HG02610 (cell line): ENCODE results near the gene HOXA5.
A peak's percentile ranks its signal among the peaks of the same experiment; 100 is the strongest.

Experiments used
- ATAC-seq: cut with Tn5 transposase; IDR thresholded peaks from one replicate; pipeline ENCODE4 v1.9.1; 2021; ENCODE audit warnings: mild to moderate bottlenecking, moderate library complexity; ENCODE audit not compliant: unreplicated experiment

HOXA5 gene

DNA sequence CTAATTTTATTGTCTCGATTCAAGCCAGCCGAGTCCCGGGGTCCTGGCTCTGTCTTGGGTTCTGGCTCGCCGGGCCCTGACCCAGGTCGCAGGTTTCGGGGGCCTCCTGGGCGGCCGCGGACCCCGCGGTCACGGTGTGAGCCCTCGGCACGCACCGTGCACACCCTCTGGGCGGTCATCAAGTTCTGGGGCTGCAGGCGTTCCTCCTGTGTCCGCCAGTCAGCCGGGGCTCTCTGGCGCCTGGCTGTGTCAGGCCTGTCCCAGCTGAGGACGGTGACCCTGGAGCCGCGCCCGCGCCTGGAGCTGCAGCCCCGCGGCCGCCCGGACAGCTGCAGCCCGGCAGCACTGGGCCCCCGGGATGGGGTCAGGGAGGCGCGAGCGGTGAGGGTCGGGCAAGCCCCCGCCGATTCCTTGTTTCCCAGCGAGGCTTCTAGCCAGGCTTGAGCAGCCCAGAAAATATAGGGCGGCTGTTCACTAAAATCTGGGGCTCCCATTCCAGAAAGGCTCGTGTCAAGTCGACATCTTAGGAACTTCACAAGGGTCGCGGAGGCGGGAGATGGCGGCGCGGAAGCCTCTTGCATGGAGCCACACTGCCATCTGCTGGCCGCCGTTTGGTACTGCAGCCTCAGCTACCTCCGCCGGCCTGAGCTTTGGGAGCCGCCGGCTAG is 17.2 kb upstream of the HOXA5 start:
- ATAC-seq, result peak; percentile 44

GRCh38 chr7:27160145-27160545 is 16.7 kb upstream of the HOXA5 start:
- ATAC-seq, result no peak

GRCh38 chr7:27159266-27160144 is 16.0 kb upstream of the HOXA5 start:
- no peak for ATAC-seq

DNA sequence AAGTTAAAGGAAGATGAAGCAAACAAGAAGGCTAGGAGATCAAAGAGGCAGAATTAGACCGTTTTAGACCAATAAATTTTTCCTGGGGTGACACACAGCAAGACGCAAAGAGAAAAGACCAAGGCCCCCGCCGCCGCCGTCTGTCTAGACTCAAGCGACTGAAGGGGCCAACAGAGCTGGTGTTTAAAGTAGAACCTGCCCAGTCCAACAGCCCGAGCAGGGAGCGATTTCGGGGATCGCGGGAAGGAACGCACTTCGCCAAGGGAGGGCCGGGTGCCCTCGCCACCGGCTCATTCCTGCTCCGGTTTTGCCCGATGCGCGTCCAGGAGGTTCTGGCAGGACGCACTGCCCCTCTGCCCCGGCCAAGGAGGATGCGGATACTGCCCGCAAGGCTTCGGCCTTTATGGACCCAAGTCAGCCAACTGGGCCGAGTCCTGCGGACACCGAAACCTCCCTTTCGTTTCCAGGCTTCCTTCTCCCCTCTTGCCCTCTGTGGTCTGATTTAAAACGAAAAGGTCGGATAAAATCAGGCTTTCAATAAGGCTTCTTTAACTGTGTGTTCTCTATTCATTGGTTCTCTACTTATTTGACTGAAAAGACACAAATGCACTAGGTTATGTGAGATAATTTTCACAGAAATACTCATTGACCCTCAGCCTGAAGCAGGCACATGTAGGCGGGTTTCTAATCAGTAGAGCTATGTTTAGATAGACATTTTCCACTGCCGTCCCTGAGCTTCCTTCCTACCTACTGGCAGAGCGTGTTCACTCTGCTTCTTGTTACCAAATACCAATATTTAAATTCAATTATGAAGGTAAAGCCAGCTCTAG is 15.2 kb upstream of the HOXA5 start:
- ATAC-seq, result no peak

GRCh38 chr7:27157702-27158431 is 14.4 kb upstream of the HOXA5 start:
- ATAC-seq, result no peak

GRCh38 chr7:27156916-27157701 is 13.6 kb upstream of the HOXA5 start:
- no peak for ATAC-seq

- no peak for ATAC-seq
Observed at GRCh38 chr7:27156508-27156898, 13.0 kb upstream of the HOXA5 start, which contains the start of gene HOXA7. HOXA7 (minus strand) TSS chr7:27156675; CDS start chr7:27156545, 130 bp downstream.

DNA sequence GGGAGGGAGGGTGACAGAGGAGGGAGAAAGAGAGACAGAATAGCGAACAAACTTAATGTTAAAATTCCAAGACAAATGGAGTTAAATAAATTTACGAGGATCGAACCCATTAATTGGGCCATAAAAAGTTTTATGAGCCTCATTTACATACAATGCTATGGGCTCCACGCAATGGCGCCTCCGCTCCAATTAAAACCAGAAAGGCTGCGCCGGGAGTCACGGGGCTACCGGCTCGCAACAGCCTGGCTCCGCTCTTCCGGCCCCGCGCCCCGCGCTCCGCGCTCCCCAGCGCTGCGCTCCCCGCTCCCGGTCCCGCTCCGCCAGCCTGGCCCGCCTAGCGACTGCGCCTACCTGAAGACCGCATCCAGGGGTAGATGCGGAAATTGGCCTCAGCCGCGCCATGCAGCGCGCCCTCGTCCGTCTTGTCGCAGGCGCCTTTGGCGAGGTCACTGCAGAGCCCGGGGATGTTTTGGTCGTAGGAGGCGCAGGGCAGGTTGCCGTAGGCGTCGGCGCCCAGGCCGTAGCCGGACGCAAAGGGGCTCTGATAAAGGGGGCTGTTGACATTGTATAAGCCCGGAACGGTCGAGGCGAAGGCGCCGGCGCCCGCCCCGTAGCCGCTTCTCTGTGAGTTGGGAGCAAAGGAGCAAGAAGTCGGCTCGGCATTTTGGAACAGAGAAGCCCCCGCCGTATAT is 12.5 kb upstream of the HOXA5 start:
- ATAC-seq, result no peak

DNA sequence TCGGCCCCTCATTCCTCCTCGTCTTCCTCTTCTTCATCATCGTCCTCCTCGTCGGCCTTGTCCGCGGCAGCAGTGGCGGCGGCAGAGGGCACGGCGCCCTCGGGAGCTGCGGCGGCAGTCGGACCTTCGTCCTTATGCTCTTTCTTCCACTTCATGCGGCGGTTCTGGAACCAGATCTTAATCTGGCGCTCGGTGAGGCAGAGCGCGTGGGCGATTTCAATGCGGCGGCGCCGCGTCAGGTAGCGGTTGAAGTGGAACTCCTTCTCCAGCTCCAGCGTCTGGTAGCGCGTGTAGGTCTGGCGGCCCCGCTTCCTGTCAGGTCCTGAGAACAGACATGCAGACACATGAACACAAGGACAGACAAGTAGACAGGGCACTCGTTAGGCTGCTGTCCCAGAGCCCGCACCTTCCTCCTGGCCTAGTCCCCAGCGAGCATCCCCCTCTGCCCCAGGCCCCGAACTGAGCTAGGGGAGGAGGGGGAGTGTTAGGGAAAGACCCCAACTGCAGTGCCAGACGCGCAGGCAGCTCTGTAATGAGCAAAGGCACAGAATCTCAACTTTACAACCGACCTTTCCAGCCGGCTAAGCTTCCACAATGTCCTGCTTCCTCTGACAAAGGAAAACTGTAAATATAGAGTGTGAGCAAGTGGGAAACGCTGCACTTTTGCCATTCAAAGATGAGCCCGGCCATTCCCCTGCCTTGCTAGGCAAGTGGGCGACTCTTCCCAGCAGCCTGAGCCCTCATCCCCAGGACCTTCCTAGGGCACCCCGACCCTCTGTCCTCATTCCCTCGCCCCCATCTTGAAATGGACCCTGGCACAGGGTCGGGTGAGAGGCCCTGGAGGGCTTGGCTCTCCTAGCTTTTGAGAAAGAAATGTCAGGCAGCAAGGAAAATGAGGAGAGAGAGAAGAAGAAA is 11.7 kb upstream of the HOXA5 start:
- no peak for ATAC-seq

GRCh38 chr7:27154369-27154768 is 10.9 kb upstream of the HOXA5 start:
- ATAC-seq, result no peak

- ATAC-seq, result no peak
Observed at GRCh38 chr7:27153526-27153925, 10.0 kb upstream of the HOXA5 start.

DNA sequence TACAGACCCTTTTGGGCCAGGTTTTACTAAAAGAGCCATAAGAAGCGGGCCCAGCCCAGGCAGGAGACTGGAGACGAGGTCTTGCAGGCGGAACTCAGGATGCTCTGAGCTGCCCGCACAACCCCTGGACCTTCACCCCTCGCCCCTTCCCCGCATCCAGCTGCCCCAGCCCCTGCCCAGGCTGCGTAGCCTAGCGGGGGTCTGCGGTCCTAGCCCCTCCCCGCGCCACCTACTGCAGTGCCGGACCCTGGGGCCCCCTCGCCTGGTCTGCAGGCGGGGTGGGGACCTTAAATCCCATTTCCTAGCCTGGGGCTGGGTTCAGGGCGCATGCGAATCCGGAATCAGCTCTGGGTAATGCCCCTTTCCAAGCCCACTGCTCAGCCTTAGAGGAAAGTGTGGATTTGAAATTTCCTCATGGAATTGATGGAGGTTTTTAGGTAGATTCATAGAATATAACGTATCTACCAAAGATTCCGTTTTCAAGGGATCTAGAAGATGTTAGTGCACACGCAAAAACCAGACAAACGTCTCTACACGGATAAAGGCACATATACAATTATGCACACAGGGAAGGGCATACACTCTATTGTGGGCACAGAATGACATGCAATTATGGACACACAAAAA is 9.4 kb upstream of the HOXA5 start:
- no peak for ATAC-seq

- no peak for ATAC-seq
Observed at GRCh38 chr7:27151931-27152815, 8.7 kb upstream of the HOXA5 start, which contains the start of gene HOXA3. HOXA3 (minus strand) TSS chr7:27152583; CDS start chr7:27110640, 41,943 bp downstream.

DNA sequence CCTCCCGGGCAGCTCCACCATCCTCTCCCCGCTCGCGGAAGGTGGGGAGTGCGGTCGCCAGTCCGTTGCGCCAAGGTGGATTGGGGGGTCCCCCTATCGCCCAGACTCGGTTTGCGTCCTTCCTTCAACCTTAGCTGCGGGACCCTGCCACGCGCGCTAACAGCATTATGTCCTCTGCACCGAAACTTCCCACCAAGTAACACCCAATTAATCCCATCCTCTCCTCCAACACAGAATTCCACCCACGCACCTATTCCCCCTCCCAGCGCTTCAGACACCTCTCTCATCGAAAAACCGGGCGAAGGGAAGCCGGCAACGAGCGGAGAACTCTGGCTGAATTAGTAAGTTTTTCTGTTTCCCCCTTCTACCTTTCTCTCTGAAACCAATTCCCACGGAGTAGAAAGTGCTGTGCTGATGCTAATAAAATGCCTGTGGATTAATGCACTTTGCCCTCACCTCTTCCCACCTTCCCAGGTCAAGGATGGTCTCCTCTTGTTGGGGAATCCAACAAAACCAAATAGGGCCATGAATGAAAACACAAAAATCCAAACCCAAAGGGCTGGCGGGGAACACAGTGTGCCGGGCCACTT is 8.0 kb upstream of the HOXA5 start:
- ATAC-seq, result no peak

GRCh38 chr7:27150568-27151340 is 7.3 kb upstream of the HOXA5 start:
- ATAC-seq, result peak; percentile 76
